Brain pericyte (primary cell): ENCODE data around the gene LIMS1.
"Not testable (repeated sequence)": the region's sequence is repeated elsewhere in the genome, so short reads cannot be mapped to it uniquely, and the experiment has no call there.

Source experiments
- DNase-seq: peaks from one replicate; pipeline ENCODE4 v3.0.0-alpha.2; 2012; ENCODE audit warnings: low read depth, low spot score

The LIMS1 gene

GRCh38 chr2:108719149-108720044 is 185.1 kb downstream of the LIMS1 start, which contains the start of gene RANBP2:
TSS of gene RANBP2 (plus strand) at chr2:108719482. CDS start at chr2:108719607, 125 bp downstream.
- DNase-seq: peak; percentile 94

- not testable (repeated sequence) for DNase-seq
These were observed 191.8 kb downstream of the LIMS1 start for GRCh38 chr2:108726048-108726447.

GRCh38 chr2:108734656-108735055 is 200.4 kb downstream of the LIMS1 start:
- DNase-seq: not testable (repeated sequence)
